ENCODE results near the gene JTB. TPM values are rescaled to one million over a fixed set of nuclear protein-coding genes. Genes with fewer than 3 reads are reported as not detected.

JTB gene
- total RNA-seq, 1 donor, result 132 TPM

DNA sequence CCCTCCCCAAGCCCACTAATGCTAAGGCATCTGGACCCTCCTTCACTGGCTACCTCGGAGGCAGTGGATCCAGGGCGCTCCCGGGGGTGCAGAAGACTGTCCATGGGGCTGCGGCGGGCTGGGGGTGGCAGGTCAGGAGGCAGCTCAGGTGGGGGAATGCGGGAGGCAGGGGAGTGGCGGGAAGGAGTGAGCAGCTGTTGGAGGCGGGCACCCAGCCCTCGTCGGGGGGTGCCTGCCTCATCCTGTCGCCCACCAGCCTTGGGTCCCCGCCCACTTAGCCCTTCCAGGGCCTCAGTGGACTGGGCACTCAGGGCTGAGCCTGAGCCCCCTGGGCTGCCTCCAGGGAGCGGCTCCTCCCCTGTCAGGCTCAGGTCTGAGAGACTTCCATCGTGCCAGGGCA is 44.0 kb downstream of the JTB start:
- TF ChIP-seq, protein P1, sequence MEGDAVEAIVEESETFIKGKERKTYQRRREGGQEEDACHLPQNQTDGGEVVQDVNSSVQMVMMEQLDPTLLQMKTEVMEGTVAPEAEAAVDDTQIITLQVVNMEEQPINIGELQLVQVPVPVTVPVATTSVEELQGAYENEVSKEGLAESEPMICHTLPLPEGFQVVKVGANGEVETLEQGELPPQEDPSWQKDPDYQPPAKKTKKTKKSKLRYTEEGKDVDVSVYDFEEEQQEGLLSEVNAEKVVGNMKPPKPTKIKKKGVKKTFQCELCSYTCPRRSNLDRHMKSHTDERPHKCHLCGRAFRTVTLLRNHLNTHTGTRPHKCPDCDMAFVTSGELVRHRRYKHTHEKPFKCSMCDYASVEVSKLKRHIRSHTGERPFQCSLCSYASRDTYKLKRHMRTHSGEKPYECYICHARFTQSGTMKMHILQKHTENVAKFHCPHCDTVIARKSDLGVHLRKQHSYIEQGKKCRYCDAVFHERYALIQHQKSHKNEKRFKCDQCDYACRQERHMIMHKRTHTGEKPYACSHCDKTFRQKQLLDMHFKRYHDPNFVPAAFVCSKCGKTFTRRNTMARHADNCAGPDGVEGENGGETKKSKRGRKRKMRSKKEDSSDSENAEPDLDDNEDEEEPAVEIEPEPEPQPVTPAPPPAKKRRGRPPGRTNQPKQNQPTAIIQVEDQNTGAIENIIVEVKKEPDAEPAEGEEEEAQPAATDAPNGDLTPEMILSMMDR (IDR thresholded peaks at IDR 0.05; ENCODE audit: insufficient read depth, low read length), result no peak
- DNase-seq (ENCODE audit: low read depth), result no peak
- H3K4me3 ChIP-seq (ENCODE audit: low read depth, low read length), result no peak overlapping the region

DNA sequence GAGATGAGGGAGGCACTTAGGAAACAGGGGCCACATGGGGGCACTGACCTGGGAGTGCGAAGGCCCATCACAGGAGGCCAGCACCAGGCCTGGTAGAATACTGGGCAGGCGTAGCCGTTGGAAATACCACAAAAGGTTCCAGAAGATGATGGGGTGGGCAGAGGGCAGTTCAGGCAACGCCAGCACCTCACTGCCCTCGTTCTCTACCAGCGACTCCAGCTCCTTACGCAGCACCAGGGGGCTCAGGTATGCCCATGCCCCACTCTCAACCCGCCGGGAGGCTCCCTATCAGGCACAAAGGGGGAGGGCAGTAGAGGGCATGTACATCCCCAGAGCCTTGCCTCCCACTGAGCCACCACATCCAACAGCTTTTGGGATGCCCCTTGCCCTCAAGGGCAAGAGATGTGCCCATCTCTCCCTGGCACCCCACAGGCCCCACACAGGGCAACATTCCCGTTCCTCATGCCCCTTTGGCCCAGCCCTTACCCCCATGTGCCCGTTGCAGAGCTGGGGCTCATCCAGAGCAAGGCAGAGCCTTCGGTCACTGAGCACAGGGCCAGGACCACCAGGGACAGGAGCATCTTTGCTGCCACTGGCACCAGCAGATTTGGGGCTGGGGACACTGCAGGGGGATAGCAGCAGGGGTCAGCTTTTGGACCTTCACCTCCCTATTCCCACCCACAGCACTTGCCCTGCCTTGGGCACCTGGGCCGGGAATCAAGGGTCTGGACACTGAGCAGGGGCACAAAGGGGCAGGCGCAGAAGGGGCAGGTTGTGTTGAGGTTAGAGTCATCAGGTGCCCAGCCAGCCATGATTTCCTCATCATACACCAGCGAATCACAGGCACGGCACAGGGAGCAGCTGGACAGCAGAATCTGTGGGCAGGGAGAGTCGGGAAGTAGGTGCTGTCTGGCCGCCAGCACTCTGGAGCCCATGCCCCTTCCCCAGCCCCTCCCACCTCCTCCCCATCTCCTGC is 45.0 kb downstream of the JTB start:
- H3K4me3 ChIP-seq (ENCODE audit: low read depth, low read length), result no peak overlapping the region
- TF ChIP-seq, protein P1 (IDR thresholded peaks at IDR 0.05; ENCODE audit: insufficient read depth, low read length), result no peak
- DNase-seq (ENCODE audit: low read depth), result no peak

DNA sequence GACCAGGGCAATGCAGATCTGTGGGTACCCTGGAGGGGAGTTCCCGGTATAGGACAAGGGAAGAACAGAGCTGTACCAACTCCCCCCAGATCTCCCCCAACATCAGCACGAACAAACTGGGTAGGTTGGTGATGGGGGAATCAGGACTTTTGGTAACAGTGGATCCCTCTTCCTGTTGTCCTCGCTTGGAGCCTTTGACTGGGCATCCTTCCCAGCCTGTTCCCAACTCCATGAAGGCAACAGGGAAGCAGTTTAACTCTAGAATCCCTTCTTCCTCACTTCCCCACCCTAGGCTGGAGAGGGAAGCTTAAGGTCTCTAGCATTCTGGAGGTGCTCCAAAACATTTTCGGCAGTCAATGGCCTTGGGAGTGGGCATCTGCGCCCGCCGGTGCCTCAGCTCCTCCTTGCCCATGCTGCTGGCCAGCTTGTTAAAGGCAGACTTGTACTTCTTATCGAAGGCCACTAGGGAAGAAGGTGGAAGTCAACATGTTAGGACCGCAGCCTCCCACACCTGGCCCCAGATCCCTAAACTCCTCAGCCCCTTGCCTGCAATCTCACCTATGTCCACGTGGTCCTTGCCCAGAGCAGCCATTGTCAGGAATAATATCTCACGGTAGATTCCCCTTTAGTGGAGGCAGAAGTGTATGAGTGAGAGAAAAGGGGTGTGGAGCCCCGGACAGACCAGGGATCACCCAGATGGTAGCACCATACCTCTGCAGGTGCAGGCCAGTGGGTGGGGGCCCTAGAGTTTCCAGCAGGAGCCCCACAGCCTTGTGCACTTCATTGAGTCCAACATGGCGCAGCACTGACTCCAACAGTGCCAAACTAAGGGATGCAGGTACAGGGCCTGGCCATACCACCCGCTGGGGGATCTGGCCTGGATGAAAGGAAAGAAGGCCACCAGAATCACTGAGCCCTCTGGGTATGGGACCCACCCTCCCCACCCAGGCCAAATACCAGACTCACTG is 47.2 kb downstream of the JTB start:
- H3K4me3 ChIP-seq (ENCODE audit: low read depth, low read length), result no peak overlapping the region
- TF ChIP-seq, protein P1 (IDR thresholded peaks at IDR 0.05; ENCODE audit: insufficient read depth, low read length), result no peak
- DNase-seq (ENCODE audit: low read depth), result no peak

DNA sequence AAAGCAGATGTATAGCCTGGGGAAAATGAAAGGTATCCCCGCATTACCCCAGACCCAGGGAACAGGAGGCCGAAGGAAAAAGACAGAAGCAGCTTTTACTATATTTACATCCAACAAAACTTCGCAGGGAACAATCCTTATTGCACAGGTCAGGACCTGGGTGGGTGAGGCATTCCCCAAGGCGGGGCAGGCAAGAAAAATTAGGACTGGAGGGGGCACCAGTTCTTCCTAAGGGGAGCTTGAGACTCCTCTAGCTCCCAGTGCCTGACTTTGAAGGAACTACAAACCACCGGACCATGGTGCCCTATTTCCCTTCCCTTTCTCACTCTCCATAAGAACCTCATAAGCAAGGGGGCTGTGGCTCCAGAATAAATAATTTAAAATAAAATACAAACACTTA is 48.0 kb downstream of the JTB start:
- no peak for DNase-seq (ENCODE audit: low read depth)
- TF ChIP-seq, protein P1 (IDR thresholded peaks at IDR 0.05; ENCODE audit: insufficient read depth, low read length), result no peak

DNA sequence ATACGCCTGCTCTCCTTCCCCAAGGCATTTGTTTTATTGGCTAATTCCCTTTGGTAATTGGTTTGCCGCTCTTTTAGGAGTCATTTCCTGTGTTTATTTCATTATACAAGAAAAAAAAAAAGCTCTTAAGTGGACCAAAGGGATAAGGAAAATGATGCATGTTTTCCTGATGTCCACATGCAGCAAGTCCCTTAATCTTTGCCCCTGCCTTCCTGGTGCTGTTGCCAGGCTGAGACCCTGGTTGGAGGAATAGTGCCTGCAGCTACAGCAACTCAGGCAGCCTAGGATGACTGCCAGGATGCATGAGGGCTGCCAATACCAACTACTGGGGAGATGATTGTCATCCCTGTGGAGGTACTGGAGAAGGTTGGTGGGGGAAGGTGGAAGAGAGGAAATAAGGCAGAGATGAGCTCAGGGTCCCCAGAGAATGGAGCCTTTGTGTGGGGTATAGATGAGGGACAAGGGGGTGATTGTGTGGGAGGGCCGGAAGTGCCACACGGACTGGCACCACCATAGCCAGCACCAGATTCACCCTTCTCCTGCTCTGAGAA is 48.6 kb downstream of the JTB start:
- TF ChIP-seq, protein P1 (IDR thresholded peaks at IDR 0.05; ENCODE audit: insufficient read depth, low read length), result no peak
- DNase-seq (ENCODE audit: low read depth), result no peak

More for the DNA sequence above, 48.0 kb downstream of the JTB start:
- H3K4me3 ChIP-seq (ENCODE audit: low read depth, low read length), result no peak overlapping the region

DNA sequence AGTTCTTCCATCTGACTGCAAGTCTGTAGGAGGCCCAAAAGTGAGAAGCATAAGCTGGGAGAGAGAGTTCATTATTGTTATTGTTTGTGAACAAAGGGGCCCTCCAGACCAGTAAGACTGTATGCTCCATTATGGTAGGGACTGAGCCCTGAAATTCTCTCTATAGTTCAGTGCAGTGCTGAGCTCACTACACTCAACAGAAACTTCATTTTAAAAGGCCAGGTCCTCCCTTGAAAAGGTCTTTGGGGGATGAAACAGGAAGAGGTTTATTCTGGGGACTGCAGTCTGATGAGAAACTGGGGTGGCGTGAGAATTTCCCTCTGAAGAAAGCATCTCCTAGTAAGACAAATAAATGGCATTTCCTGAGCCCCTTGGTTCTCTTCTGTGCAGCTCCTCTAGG is 49.2 kb downstream of the JTB start:
- TF ChIP-seq, protein P1 (IDR thresholded peaks at IDR 0.05; ENCODE audit: insufficient read depth, low read length), result no peak
- H3K4me3 ChIP-seq (ENCODE audit: low read depth, low read length), result no peak overlapping the region
- DNase-seq (ENCODE audit: low read depth), result no peak

More for the DNA sequence above, 48.6 kb downstream of the JTB start:
- no peak overlapping the region for H3K4me3 ChIP-seq (ENCODE audit: low read depth, low read length)

Measured in fibroblast of the aortic adventitia (primary cell).